ENCODE data around the gene ADGRF5. TPM values are rescaled to one million over a fixed set of nuclear protein-coding genes. Genes with fewer than 3 reads are reported as not detected.

ADGRF5 gene
- total RNA-seq, 1 donor from 2014 or later, result not detected

- Mint-ChIP-seq H3K9me3 (ENCODE audit: unreplicated experiment) (no peaks in the 10 kb centered on the region), H3K36me3 (ENCODE audit: unreplicated experiment) (no peaks in the 10 kb centered on the region), H3K27me3 (ENCODE audit: unreplicated experiment) (peaks cover 12% of the 10 kb centered on the region), H3K4me3 (ENCODE audit: unreplicated experiment) (no peak overlapping the region), H3K27ac (ENCODE audit: unreplicated experiment) (no peak overlapping the region), H3K4me1 (ENCODE audit: unreplicated experiment) (no peaks in the 10 kb centered on the region)
- no peak for TF ChIP-seq CTCF (IDR thresholded peaks at IDR 0.05)
- no peak for DNase-seq (ENCODE audit: extremely low spot score, unreplicated experiment)
Measured at GRCh38 chr6:46954837-46955451, 33.2 kb upstream of the ADGRF5 start.

- Mint-ChIP-seq H3K27me3 (ENCODE audit: unreplicated experiment) (peaks cover 16% of the 10 kb centered on the region), H3K4me1 (ENCODE audit: unreplicated experiment) (no peaks in the 10 kb centered on the region), H3K9me3 (ENCODE audit: unreplicated experiment) (no peaks in the 10 kb centered on the region), H3K36me3 (ENCODE audit: unreplicated experiment) (no peaks in the 10 kb centered on the region), H3K4me3 (ENCODE audit: unreplicated experiment) (no peak overlapping the region), H3K27ac (ENCODE audit: unreplicated experiment) (no peak overlapping the region)
- TF ChIP-seq CTCF (IDR thresholded peaks at IDR 0.05), result no peak
- no peak for DNase-seq (ENCODE audit: extremely low spot score, unreplicated experiment)
Measured at GRCh38 chr6:46953921-46954320, 32.2 kb upstream of the ADGRF5 start.

GRCh38 chr6:46949632-46950280, 28.0 kb upstream of the ADGRF5 start:
- TF ChIP-seq CTCF (IDR thresholded peaks at IDR 0.05), result no peak
- H3K36me3 Mint-ChIP-seq (ENCODE audit: unreplicated experiment), result no peaks in the 10 kb centered on the region
- no peak for DNase-seq (ENCODE audit: extremely low spot score, unreplicated experiment)
- H3K4me1 Mint-ChIP-seq (ENCODE audit: unreplicated experiment), result no peaks in the 10 kb centered on the region
- H3K27me3 Mint-ChIP-seq (ENCODE audit: unreplicated experiment), result peaks cover 11% of the 10 kb centered on the region
- H3K27ac Mint-ChIP-seq (ENCODE audit: unreplicated experiment), result no peak overlapping the region
- no peak overlapping the region for H3K4me3 Mint-ChIP-seq (ENCODE audit: unreplicated experiment)
- H3K9me3 Mint-ChIP-seq (ENCODE audit: unreplicated experiment), result no peaks in the 10 kb centered on the region

GRCh38 chr6:46948699-46949098, 27.0 kb upstream of the ADGRF5 start:
- Mint-ChIP-seq H3K27me3 (ENCODE audit: unreplicated experiment) (peaks cover 11% of the 10 kb centered on the region), H3K4me1 (ENCODE audit: unreplicated experiment) (no peaks in the 10 kb centered on the region), H3K9me3 (ENCODE audit: unreplicated experiment) (no peaks in the 10 kb centered on the region), H3K4me3 (ENCODE audit: unreplicated experiment) (no peak overlapping the region), H3K36me3 (ENCODE audit: unreplicated experiment) (no peaks in the 10 kb centered on the region), H3K27ac (ENCODE audit: unreplicated experiment) (no peak overlapping the region)
- DNase-seq (ENCODE audit: extremely low spot score, unreplicated experiment), result no peak
- no peak for TF ChIP-seq CTCF (IDR thresholded peaks at IDR 0.05)

- DNase-seq (ENCODE audit: extremely low spot score, unreplicated experiment), result no peak
- Mint-ChIP-seq H3K4me3 (ENCODE audit: unreplicated experiment) (no peak overlapping the region), H3K27me3 (ENCODE audit: unreplicated experiment) (peaks cover 11% of the 10 kb centered on the region), H3K27ac (ENCODE audit: unreplicated experiment) (no peak overlapping the region), H3K36me3 (ENCODE audit: unreplicated experiment) (no peaks in the 10 kb centered on the region), H3K4me1 (ENCODE audit: unreplicated experiment) (no peaks in the 10 kb centered on the region), H3K9me3 (ENCODE audit: unreplicated experiment) (no peaks in the 10 kb centered on the region)
- TF ChIP-seq CTCF (IDR thresholded peaks at IDR 0.05), result no peak
Measured at GRCh38 chr6:46947497-46947896, 25.8 kb upstream of the ADGRF5 start.

Measured in osteocyte (in vitro differentiated cells).